K562 (cell line): Measurements from ENCODE around the gene GP1BB. TPM values are rescaled to one million over a fixed set of nuclear protein-coding genes. Genes with fewer than 3 reads are reported as not detected.
A peak's percentile ranks its signal among the peaks of the same experiment; 100 is the strongest.

ENCODE experiments used
- ATF7 ChIP-seq: fragments of 450-650 bp; IDR thresholded peaks from 2 replicates; pipeline ENCODE4 v1.7.1; 2014; ENCODE audit warnings: mild to moderate bottlenecking, moderate library complexity
- CBFA2T2 ChIP-seq: fragments of 450-650 bp; conservative IDR thresholded peaks from 2 replicates; pipeline ENCODE4 v1.6.1; 2017; ENCODE audit warnings: mild to moderate bottlenecking
- CBX5 ChIP-seq: IDR thresholded peaks from 2 replicates; pipeline ENCODE4 v1.6.1; 2014; ENCODE audit warnings: low read depth, borderline replicate concordance
- CHD7 ChIP-seq: fragments of 200-600 bp; sonication (generic); IDR thresholded peaks from one replicate; pipeline ENCODE4 v1.6.1; 2012; ENCODE audit warnings: mild to moderate bottlenecking, low read depth, low read length, inconsistent platforms
- CTBP1 ChIP-seq: fragments of 450-650 bp; IDR thresholded peaks from 2 replicates; pipeline ENCODE4 v1.6.1; 2016; ENCODE audit warnings: borderline replicate concordance
- NEUROD1 ChIP-seq: fragments of 150-350 bp; IDR thresholded peaks from 2 replicates; pipeline ENCODE4 v1.6.1; 2014; ENCODE audit warnings: borderline replicate concordance, low read length, low read depth; ENCODE audit not compliant: partially characterized antibody
- NR0B1 ChIP-seq: fragments of 450-650 bp; IDR thresholded peaks from one replicate; pipeline ENCODE4 v1.6.1; 2018; ENCODE audit warnings: mild to moderate bottlenecking, moderate library complexity; ENCODE audit not compliant: partially characterized antibody
- POLR2AphosphoS5 ChIP-seq: IDR thresholded peaks from 2 replicates; pipeline ENCODE4 v1.6.1; 2011; ENCODE audit warnings: mild to moderate bottlenecking, low read depth, low read length, moderate library complexity; ENCODE audit not compliant: control insufficient read depth, insufficient read depth
- ZBED1 ChIP-seq: IDR thresholded peaks from 2 replicates; pipeline ENCODE4 v1.6.1; 2014
- ZNF232 ChIP-seq: sonication (generic); formaldehyde crosslinking; IDR thresholded peaks from 2 replicates; pipeline ENCODE4 v1.8.0; 2022; ENCODE audit warnings: mild to moderate bottlenecking, missing genetic modification reagents
- ZNF518B ChIP-seq: fragments of 250-450 bp; sonication (Bioruptor Pico); IDR thresholded peaks from 2 replicates; pipeline ENCODE4 v1.5.0; 2021; ENCODE audit warnings: mild to moderate bottlenecking, moderate library complexity
- polyA plus RNA-seq, 8 experiments: library from polyadenylated mRNA; depleted of rRNA in 4 of 8; stranded (reverse) in 5 of 8; unstranded in 3 of 8; fragments of >200 nt; fragmentation: Nextera tagmentation in 2 of 8; fragmentation: Illumina TruSeq in 1 of 8; extraction: Ambion mirVana in 2 of 8; extraction: Trizol in 1 of 8; gene quantifications; 2 replicates each; pipeline versions ENCODE4 v1.2.1 to v1.2.3, GENCODE V29; 2011 to 2014; ENCODE audit warnings: inconsistent platforms in 1 of 8, missing spikeins in 1 of 8
- total RNA-seq, 7 experiments: library from RNA; depleted of rRNA in 6 of 7; stranded (reverse); fragments of >200 nt in 6 of 7; fragmentation: Illumina TruSeq in 2 of 7; extraction: Trizol in 2 of 7; gene quantifications; 2 replicates each; pipeline versions ENCODE4 v1.2.1 to v1.2.3, GENCODE V29; 2011 to 2021; ENCODE audit warnings: low replicate concordance in 1 of 7

Gene GP1BB
- total and polyA plus RNA-seq, 9 of the 15 experiments (the other 6 are each of a cell fraction or from before 2014, with no cell fraction given): 0.69 to 162 (median 2.8) TPM

- TF ChIP-seq CHD7 (no peak), ZBED1 (no peak), ATF7 (no peak), ZNF518B (CRISPR knock-in tag) (no peak), ZNF232 (CRISPR knock-in tag) (no peak), CBFA2T2 (no peak), POLR2AphosphoS5 (no peak), NR0B1 (no peak), NEUROD1 (peak; percentile 13), CBX5 (no peak), CTBP1 (no peak)
Measured at GRCh38 chr22:19772673-19773469, 49.5 kb downstream of the GP1BB start (continued).
